ENCODE results near the gene CCDC80.

The CCDC80 gene

DNA sequence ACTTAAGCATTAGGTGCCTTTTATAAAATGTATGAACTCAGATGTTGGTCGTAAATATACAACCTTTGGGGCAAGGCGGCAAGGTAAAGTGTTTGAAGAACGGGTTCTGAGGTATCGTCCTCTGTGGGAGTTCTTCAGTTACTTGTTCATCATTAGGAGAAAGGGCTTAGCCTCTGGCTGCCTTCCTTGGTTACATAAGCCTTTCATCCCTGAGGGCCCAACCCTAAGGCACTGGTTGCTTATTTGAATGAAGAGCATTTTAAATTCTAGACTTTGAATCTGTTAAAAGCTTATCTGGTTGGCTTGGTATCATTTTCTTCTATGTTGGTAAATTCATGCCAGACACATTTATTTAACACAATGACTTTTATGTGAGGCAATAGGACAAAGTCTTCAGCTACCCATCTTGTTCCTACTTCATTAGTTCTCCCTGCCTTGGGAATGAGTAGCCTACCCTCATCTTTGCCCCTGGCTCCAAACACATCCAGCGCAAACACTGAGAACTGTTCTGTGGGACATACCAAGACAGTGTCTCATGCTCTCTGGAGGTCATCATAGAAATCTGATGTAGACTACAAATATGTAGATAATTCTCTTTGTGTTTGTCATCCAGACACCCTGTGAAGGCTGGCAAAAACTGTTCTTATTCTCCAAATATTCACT, 12.4 kb upstream of the CCDC80 start:
- TF ChIP-seq, protein P1, sequence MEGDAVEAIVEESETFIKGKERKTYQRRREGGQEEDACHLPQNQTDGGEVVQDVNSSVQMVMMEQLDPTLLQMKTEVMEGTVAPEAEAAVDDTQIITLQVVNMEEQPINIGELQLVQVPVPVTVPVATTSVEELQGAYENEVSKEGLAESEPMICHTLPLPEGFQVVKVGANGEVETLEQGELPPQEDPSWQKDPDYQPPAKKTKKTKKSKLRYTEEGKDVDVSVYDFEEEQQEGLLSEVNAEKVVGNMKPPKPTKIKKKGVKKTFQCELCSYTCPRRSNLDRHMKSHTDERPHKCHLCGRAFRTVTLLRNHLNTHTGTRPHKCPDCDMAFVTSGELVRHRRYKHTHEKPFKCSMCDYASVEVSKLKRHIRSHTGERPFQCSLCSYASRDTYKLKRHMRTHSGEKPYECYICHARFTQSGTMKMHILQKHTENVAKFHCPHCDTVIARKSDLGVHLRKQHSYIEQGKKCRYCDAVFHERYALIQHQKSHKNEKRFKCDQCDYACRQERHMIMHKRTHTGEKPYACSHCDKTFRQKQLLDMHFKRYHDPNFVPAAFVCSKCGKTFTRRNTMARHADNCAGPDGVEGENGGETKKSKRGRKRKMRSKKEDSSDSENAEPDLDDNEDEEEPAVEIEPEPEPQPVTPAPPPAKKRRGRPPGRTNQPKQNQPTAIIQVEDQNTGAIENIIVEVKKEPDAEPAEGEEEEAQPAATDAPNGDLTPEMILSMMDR (IDR thresholded peaks at IDR 0.05; ENCODE audit: low read depth, low read length), result no peak
- no peaks in the 10 kb centered on the region for H3K9me3 ChIP-seq
- H3K36me3 ChIP-seq, result no peaks in the 10 kb centered on the region; the same call in 1 of the 2 replicates
- no peak for DNase-seq
- no peaks in the 10 kb centered on the region; the same call in 1 of the 2 replicates for H3K27me3 ChIP-seq
- no peak overlapping the region for H3K4me3 ChIP-seq (ENCODE audit: low read depth, low read length)
- no peaks in the 10 kb centered on the region for H3K4me1 ChIP-seq

DNA sequence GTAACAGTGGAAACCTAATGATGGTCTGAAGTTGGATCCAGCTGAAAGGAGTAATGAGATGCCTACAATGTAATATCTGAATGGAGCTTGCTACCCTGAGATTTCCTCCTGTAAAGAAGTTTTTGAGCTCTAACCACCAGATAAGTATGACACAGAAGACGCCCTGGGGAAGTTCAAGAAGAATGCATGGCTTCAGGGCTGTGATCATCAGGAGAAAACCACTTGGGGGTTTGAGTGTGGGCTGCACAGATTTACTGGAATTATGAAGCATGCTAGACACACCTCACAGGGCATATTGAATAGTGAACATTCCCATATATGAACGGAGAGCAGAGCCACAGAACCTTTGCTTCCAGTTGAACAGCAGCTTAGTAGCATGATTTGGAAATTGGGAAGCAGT, 10.6 kb upstream of the CCDC80 start:
- Histone ChIP-seq H3K9me3 (no peaks in the 10 kb centered on the region), H3K36me3 (no peaks in the 10 kb centered on the region), H3K27me3 (no peaks in the 10 kb centered on the region), H3K4me1 (no peaks in the 10 kb centered on the region), H3K4me3 (ENCODE audit: low read depth, low read length) (no peak overlapping the region)
- TF ChIP-seq, protein P1 (IDR thresholded peaks at IDR 0.05; ENCODE audit: low read depth, low read length), result no peak
- DNase-seq, result no peak

DNA sequence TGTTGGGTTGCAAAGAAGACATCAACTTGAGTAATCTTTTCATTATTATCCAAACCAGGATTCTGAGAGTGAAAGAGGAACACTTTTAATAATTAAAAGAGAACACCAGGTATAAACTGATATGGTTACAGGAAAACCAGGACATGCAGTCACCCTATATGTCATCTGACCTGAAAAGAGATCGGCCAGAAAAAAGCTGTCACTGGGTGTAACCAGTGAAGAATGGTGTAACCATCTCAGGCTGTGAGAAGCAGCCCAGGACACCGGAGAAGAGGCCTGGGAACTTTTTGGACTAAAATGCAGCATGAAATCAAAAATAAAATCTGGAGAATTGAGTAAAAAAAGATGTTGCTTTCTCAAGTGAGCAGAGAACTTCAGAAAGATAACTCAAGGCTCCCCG, 10.1 kb upstream of the CCDC80 start:
- Histone ChIP-seq H3K27me3 (no peaks in the 10 kb centered on the region), H3K36me3 (no peaks in the 10 kb centered on the region), H3K4me3 (ENCODE audit: low read depth, low read length) (no peak overlapping the region), H3K9me3 (no peaks in the 10 kb centered on the region), H3K4me1 (no peaks in the 10 kb centered on the region)
- TF ChIP-seq, protein P1 (IDR thresholded peaks at IDR 0.05; ENCODE audit: low read depth, low read length), result no peak
- no peak for DNase-seq

DNA sequence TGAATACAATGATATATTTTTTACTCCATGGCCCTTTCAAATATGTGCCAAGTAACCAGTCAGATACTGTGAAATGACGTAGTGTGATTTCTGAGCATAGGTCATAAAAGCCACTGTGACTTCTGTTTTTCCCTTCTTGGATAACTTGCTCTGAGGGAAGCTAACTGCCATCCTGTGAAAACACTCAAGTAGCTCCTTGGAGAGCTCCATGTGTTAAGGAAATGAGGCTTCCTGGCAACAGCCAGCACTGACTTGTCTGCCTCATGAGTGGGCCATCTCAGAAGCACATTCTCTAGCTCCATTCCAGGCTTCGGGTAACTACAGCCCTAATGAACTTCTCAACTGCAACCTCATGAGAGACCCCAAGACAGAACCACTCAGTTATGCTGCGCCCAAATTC, 9.5 kb upstream of the CCDC80 start:
- no peak for DNase-seq
- Histone ChIP-seq H3K27me3 (no peaks in the 10 kb centered on the region), H3K4me1 (no peaks in the 10 kb centered on the region), H3K9me3 (no peaks in the 10 kb centered on the region), H3K4me3 (ENCODE audit: low read depth, low read length) (no peak overlapping the region), H3K36me3 (no peaks in the 10 kb centered on the region)
- TF ChIP-seq, protein P1 (IDR thresholded peaks at IDR 0.05; ENCODE audit: low read depth, low read length), result no peak

DNA sequence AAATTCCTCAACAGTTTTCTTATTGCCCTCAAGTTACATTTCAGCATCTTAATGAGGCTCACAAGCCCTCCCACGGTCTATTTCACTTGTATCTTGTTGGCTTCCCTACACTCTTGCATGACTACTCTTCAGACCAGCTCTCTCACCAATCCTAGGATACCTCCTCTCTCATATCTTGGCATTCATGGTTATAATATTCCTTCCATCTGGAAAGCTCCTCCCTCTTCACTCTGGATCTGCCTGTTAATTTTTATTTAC, 8.5 kb upstream of the CCDC80 start:
- Histone ChIP-seq H3K36me3 (no peaks in the 10 kb centered on the region), H3K27me3 (no peaks in the 10 kb centered on the region), H3K4me1 (no peaks in the 10 kb centered on the region), H3K4me3 (ENCODE audit: low read depth, low read length) (no peak overlapping the region), H3K9me3 (no peaks in the 10 kb centered on the region)
- DNase-seq, result no peak
- TF ChIP-seq, protein P1 (IDR thresholded peaks at IDR 0.05; ENCODE audit: low read depth, low read length), result no peak

DNA sequence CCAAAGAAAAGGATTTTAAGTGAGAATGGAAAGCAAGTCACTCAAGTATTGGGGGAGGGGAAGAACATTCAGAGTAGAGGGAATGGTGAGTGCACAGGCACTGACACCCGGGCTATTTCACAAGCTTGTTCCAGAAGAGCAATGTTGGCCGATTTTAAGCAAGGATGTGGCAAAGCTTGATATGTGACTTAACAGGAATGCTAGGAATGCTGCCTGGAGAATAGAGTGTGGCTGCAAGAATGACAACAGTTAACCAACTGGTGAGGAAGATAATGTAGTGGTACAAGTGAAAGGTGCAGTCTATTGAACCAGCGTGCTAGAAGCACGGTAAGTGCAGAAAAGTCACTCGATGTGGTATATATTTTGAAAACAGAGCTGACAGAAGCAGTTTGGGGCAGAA, 6.2 kb upstream of the CCDC80 start:
- Histone ChIP-seq H3K27me3 (no peaks in the 10 kb centered on the region), H3K9me3 (no peaks in the 10 kb centered on the region), H3K4me3 (ENCODE audit: low read depth, low read length) (no peak overlapping the region), H3K4me1 (no peaks in the 10 kb centered on the region), H3K36me3 (no peaks in the 10 kb centered on the region)
- DNase-seq, result no peak
- TF ChIP-seq, protein P1 (IDR thresholded peaks at IDR 0.05; ENCODE audit: low read depth, low read length), result no peak

All from BE2C (cell line).